ENCODE results near the gene STAT3. TPM values are rescaled to one million over a fixed set of nuclear protein-coding genes. Genes with fewer than 3 reads are reported as not detected.

Gene STAT3
- total and polyA plus RNA-seq, 2 of the 13 experiments (the other 11 are each of a cell fraction or from before 2014, with no cell fraction given) = 61.8 to 62.4 TPM

DNA sequence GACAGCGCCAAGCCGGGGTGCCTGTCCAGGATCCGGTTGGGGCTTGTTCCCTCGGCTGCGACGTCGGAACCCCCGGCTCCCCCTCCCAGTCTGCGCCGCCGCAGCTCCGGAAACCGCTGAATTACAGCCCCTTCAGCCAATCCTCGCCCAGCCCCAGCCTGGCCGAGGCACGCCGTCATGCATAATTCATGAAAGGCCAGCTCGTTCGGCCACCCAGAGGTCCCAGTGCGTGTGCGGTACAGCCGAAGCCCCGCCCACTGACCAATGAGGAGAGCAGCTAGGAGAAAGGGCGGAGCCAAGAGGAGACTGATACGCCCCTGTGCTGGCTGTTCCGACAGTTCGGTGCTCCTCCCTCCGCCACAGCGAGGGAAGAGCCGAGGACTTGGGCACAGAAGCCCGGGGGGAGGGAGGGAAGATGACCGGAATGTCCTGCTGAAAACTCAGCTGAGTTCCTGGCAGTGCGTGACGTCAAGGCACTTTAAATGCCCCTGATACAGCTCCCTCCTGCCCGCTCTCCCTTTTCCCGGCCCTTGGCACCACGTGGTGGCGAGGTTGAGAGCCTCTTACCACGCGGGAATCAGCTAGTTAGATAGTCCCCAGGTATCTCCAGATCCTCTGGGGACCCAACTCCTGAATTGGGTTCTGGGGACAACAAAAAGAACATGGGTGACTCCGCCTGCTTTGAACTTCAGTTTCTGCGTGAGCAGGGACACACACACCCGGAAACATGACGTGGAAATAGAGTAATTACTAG lies at the start of gene STAT3 (continued):
- TF ChIP-seq, protein P1, sequence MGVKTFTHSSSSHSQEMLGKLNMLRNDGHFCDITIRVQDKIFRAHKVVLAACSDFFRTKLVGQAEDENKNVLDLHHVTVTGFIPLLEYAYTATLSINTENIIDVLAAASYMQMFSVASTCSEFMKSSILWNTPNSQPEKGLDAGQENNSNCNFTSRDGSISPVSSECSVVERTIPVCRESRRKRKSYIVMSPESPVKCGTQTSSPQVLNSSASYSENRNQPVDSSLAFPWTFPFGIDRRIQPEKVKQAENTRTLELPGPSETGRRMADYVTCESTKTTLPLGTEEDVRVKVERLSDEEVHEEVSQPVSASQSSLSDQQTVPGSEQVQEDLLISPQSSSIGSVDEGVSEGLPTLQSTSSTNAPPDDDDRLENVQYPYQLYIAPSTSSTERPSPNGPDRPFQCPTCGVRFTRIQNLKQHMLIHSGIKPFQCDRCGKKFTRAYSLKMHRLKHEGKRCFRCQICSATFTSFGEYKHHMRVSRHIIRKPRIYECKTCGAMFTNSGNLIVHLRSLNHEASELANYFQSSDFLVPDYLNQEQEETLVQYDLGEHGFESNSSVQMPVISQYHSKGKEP (CRISPR knock-in tag; IDR thresholded peaks at IDR 0.05) = peak; percentile 98
- TF ChIP-seq ZNF234 (CRISPR knock-in tag; conservative IDR thresholded peaks at IDR 0.05) (peak; percentile 72), ZNF337 (CRISPR knock-in tag; IDR thresholded peaks at IDR 0.05; ENCODE audit: borderline replicate concordance, low read depth) (peak; percentile 93), HNRNPL (IDR thresholded peaks at IDR 0.05; ENCODE audit: low read depth, low read length) (peak; percentile 97), HMGA1 (CRISPR knock-in tag; conservative IDR thresholded peaks at IDR 0.05) (no peak), FOSL1 (CRISPR knock-in tag; IDR thresholded peaks at IDR 0.05; ENCODE audit: borderline replicate concordance) (peak; percentile 24; the same call in 1 of the 2 replicates), ZNF629 (CRISPR knock-in tag; conservative IDR thresholded peaks at IDR 0.05) (no peak; the same call in 1 of the 2 replicates), ZFP1 (CRISPR knock-in tag; IDR thresholded peaks at IDR 0.05) (peak; percentile 99), TMF1 (CRISPR knock-in tag; IDR thresholded peaks at IDR 0.05; ENCODE audit: low read depth) (peak; percentile 84; the same call in 1 of the 2 replicates), CEBPG (CRISPR knock-in tag; IDR thresholded peaks at IDR 0.05) (peak; percentile 78), XBP1 (CRISPR knock-in tag; IDR thresholded peaks at IDR 0.05) (peak; percentile 93; the same call in 1 of the 2 replicates), ZNF263 (CRISPR knock-in tag; IDR thresholded peaks at IDR 0.05) (peak; percentile 60; the same call in 1 of the 2 replicates), ZNF264 (CRISPR knock-in tag; IDR thresholded peaks at IDR 0.05) (peak; percentile 95), MTF1 (CRISPR knock-in tag; IDR thresholded peaks at IDR 0.05) (peak; percentile 80; the same call in 1 of the 2 replicates), ZNF598 (CRISPR knock-in tag; IDR thresholded peaks at IDR 0.05; ENCODE audit: borderline replicate concordance) (peak; percentile 68; the same call in 1 of the 2 replicates), REPIN1 (CRISPR knock-in tag; IDR thresholded peaks at IDR 0.05; ENCODE audit: borderline replicate concordance, low read depth) (peak; percentile 100), KDM5A (IDR thresholded peaks at IDR 0.05; ENCODE audit: borderline replicate concordance, low read length) (peak; percentile 100)
- TF ChIP-seq, protein P2, sequence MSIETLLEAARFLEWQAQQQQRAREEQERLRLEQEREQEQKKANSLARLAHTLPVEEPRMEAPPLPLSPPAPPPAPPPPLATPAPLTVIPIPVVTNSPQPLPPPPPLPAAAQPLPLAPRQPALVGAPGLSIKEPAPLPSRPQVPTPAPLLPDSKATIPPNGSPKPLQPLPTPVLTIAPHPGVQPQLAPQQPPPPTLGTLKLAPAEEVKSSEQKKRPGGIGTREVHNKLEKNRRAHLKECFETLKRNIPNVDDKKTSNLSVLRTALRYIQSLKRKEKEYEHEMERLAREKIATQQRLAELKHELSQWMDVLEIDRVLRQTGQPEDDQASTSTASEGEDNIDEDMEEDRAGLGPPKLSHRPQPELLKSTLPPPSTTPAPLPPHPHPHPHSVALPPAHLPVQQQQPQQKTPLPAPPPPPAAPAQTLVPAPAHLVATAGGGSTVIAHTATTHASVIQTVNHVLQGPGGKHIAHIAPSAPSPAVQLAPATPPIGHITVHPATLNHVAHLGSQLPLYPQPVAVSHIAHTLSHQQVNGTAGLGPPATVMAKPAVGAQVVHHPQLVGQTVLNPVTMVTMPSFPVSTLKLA (IDR thresholded peaks at IDR 0.05) = peak; percentile 92
- TF ChIP-seq, protein P3, sequence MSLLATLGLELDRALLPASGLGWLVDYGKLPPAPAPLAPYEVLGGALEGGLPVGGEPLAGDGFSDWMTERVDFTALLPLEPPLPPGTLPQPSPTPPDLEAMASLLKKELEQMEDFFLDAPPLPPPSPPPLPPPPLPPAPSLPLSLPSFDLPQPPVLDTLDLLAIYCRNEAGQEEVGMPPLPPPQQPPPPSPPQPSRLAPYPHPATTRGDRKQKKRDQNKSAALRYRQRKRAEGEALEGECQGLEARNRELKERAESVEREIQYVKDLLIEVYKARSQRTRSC (CRISPR knock-in tag; IDR thresholded peaks at IDR 0.05; ENCODE audit: low read depth) = no peak
- TF ChIP-seq, protein P4, sequence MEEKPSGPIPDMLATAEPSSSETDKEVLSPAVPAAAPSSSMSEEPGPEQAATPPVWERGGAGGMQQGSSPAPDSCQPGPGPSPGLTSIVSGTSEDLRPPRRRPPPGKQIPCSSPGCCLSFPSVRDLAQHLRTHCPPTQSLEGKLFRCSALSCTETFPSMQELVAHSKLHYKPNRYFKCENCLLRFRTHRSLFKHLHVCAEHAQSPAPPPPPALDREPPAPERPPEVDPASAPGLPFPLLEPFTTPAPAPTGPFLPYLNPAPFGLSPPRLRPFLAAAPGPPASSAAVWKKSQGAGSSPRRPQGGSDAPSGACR (CRISPR knock-in tag; IDR thresholded peaks at IDR 0.05) = peak; percentile 96; the same call in 1 of the 2 replicates
- TF ChIP-seq, protein P5, sequence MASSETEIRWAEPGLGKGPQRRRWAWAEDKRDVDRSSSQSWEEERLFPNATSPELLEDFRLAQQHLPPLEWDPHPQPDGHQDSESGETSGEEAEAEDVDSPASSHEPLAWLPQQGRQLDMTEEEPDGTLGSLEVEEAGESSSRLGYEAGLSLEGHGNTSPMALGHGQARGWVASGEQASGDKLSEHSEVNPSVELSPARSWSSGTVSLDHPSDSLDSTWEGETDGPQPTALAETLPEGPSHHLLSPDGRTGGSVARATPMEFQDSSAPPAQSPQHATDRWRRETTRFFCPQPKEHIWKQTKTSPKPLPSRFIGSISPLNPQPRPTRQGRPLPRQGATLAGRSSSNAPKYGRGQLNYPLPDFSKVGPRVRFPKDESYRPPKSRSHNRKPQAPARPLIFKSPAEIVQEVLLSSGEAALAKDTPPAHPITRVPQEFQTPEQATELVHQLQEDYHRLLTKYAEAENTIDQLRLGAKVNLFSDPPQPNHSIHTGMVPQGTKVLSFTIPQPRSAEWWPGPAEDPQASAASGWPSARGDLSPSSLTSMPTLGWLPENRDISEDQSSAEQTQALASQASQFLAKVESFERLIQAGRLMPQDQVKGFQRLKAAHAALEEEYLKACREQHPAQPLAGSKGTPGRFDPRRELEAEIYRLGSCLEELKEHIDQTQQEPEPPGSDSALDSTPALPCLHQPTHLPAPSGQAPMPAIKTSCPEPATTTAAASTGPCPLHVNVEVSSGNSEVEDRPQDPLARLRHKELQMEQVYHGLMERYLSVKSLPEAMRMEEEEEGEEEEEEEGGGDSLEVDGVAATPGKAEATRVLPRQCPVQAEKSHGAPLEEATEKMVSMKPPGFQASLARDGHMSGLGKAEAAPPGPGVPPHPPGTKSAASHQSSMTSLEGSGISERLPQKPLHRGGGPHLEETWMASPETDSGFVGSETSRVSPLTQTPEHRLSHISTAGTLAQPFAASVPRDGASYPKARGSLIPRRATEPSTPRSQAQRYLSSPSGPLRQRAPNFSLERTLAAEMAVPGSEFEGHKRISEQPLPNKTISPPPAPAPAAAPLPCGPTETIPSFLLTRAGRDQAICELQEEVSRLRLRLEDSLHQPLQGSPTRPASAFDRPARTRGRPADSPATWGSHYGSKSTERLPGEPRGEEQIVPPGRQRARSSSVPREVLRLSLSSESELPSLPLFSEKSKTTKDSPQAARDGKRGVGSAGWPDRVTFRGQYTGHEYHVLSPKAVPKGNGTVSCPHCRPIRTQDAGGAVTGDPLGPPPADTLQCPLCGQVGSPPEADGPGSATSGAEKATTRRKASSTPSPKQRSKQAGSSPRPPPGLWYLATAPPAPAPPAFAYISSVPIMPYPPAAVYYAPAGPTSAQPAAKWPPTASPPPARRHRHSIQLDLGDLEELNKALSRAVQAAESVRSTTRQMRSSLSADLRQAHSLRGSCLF (CRISPR knock-in tag; IDR thresholded peaks at IDR 0.05; ENCODE audit: borderline replicate concordance) = peak; percentile 96
